ENCODE results near the gene NFYC.

Gene NFYC

GRCh38 chr1:40762144-40762923, 70.8 kb downstream of the NFYC start:
- no peak for DNase-seq

- no peak for DNase-seq
Observed at GRCh38 chr1:40763742-40764532, 72.4 kb downstream of the NFYC start.

- DNase-seq: no peak
Observed at GRCh38 chr1:40764981-40765380, 73.5 kb downstream of the NFYC start.

GRCh38 chr1:40766017-40766416, 74.5 kb downstream of the NFYC start:
- no peak for DNase-seq

DNA sequence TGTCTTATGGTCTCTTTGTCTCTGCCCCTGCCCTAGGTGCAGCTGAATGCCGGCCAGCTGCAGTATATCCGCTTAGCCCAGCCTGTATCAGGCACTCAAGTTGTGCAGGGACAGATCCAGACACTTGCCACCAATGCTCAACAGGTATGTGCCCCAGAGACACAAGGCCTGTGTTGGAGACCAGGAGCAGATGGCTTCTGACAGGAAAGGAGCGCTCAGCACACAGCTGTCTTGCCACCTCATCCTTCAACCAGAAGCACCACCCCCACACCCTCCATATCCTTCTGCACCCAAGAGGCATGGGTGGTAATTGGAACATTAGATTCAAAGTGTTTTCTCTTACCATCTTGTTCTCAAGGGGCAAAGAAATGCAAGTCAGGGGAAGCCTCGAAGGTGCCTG, 75.1 kb downstream of the NFYC start:
- no peak for DNase-seq

GRCh38 chr1:40768146-40768990, 76.9 kb downstream of the NFYC start:
- DNase-seq: no peak

DNA sequence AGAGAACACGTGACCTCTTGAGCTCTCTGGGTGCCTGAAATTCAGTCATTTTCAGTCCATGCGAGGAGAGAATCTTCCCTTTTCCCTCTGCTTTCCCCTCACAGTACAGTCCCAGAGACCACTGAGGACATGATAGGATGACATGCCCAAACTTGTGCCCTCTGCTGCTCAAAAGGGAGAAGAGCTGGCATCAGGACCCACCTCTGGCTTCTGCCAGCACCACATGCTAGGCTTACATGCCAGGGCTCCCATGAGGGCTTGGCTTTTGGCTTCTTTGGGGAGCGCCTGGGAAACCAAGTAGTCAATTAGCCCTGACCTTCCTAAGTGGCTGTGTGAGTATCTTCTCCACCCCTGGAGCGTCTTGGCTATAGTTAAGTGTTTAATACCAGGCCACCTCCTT, 78.3 kb downstream of the NFYC start:
- DNase-seq: peak; percentile 16

GRCh38 chr1:40770296-40771070, 79.0 kb downstream of the NFYC start:
- DNase-seq: no peak

DNA sequence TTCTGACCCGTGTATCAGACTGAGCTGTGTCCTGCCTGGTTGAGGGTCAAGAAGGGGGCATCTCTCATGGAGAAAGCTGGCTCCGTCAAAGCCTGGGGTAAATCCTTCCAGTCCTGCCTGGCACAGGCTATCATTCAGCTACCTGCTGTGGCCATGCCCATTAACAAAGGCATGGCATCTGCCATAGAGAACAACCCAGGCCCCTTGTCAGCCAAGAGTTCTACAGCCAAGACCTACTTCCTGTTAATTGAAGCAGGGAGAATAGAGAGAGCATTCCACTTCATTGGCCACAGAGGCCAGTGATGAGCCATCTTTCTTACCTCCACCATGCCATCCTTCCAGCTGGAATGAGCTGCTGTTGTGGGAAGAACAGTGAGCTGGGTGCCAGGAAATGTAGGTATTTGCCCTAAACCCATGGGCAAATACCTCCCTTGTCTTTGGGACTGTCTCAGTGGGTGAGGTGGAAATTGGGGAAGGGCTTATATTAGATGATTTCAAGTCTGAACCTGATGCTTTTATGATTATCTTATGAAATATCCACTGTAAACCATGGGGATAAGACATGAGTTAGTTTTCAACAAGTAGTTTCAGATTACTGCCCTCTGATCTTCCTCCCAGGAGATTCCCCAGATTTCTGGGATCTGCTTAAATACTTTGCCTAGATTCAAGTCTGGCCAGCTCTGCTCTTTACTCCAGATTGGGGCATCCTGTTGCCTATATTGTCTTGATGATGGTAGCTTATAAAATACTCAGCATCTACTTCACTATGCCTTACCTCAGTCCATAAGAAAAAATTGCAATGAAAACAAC, 80.8 kb downstream of the NFYC start:
- no peak for DNase-seq

DNA sequence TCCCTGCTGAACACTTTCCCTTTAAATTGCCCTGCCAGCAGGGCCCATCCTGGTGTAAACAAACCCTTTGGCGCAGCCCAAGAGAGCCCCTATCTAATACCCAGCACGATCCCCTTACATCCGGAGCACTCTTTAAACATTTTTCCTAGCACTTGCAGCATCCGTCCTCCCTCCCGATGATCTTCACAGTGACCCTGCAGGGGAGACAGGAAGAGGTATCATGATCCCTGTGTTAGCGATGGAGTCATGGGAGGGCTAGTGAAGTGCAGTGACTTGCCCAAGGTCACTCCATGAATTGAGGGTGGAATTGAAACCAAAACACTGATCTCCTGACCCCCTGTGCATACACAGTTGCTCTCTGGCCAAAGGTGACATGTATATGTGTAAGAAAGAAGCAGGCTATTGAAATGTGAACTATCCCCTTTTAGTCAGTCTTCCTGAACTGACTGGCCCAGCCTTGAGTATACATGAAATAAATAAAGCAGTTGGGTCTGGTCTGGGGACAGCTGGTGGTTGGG, 82.3 kb downstream of the NFYC start:
- no peak for DNase-seq

DNA sequence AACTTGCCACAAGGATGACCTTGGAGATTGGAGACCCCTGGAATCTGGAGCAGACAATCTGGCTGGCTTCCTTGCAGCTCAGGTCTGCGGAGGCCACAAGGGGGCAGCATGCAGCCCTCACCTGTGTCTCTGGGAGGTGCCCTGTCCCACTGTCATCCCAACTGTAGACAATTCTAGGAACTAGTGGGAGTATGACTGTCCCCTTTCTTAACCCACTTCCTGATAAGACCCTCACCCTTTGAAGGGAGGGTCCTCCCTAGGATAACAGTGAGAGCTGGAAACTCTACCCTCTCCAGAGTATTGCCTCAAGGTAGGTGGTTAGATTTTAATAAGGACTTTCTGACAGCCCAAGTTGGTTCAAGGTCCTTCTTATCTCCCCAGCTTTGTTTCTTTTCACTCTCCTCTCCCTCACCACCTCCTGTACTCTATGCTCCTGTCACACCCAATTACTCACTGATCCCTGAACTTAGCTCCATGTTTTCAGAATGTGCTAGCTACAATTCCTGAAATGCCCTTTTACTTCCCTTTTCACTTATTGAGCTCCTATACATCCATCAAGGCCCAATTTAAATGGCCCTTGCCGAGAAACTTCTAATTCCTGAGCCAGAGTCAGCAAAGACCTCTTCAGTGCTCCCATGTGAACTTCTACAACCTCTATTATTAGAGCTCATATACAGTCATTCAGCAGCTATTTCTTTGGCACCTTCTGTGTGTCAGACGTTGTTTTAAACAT, 82.9 kb downstream of the NFYC start:
- DNase-seq: peak; percentile 71

DNA sequence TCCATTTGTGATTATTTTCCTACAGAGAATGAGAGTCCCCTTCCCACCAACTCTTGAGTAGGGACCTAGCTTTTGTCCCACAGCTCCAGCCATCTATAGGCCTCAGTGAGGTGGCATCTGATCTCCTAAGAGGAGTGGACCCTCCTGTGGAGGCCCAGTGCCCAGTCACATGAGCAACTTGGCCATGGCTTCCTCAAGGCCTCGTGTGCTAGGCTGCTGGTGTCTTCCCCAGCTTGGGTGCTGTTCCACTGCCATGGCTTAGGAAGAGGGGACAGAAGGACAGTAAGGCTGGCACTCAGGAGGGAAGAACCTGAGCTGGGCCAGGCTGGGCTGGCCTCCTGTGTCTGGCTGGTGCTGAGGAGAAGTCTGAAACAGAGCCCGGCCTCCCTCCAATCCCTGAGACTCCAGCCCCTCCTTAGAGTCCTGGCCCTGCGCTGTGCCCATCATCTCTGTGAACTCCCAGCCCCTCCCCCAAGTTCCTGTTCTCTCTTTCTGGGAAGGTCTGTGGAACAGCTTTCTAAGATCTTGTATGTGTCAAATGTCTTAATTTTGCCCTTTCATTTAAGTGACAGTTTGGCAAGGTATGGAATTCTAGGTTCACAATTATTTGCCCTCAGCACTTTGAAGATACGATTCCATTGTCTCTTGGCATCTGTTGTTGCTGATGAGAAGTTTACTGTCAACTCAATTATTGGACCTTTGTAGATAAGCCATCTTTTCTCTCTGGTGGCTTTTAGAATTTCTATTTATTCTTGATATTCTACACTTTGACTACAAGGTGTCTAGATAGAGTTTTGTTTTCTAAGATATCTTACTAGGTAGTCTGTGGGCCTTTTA, 85.0 kb downstream of the NFYC start:
- no peak for DNase-seq

- no peak for DNase-seq
Observed at GRCh38 chr1:40777224-40777970, 85.9 kb downstream of the NFYC start.

- DNase-seq: no peak
Observed at GRCh38 chr1:40780678-40781607, 89.4 kb downstream of the NFYC start.

DNA sequence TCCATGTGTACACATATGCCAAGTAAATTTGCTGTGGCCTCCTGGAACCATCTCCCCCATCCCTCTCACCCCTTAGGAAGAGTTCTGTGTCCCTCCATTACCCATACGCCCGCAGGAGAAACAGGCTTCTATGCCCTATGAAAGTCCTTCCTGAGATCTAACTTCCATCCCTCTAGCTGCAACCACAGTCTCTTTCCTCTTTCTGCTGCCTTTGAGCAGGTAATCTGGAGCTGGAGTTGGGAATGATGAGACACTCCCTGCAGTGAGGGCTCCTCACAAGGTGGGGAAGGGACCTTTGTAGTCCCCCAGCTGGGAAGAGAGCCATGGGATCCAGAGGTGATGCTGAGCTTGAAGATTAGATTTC, 90.1 kb downstream of the NFYC start:
- DNase-seq: no peak

DNA sequence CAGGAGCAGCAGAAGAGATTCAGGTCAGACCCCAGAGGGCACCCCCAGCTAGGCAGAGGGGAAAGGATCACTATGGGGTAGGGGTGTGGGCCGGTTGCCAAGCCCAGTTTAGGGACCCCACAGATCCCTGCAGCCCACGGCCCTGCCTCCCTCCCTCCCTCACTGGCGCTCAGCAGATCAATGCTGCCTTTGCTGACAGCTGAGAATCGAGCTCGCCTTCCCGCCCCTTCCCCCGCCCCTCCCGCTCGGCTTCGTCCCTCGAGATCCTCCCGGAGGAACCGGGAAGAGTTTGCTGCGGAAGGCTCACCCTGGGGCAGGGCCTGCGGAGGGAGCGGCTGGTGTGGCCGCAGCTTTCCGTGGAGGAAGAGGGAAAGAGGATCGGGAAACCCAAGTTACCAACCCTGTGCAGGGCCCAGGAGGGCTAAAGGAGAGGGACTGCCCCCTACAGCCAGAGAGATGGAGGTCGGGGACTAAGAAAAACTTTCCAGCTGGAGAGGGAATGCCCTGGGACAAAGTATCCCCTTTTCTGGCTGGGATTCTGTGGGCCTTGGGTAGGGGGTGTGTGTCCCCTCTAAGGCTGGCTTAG, 91.0 kb downstream of the NFYC start:
- peak; percentile 49 for DNase-seq

Measured in DMS53 (cell line).